Endothelial cell (in vitro differentiated cells): ENCODE results near the gene TMEM45A. TPM values are rescaled to one million over a fixed set of nuclear protein-coding genes. Genes with fewer than 3 reads are reported as not detected.

Experiments
- DNase-seq: peaks from one replicate; pipeline ENCODE4 v3.0.0; 2021; ENCODE audit warnings: low spot score
- H3K27ac Mint-ChIP-seq: one replicate; pipeline ENCODE4 v1.8.0; 2021; ENCODE audit warnings: mixed read lengths, inconsistent platforms; ENCODE audit not compliant: unreplicated experiment
- H3K27me3 Mint-ChIP-seq: one replicate; pipeline ENCODE4 v1.8.0; 2021; ENCODE audit warnings: mild to moderate bottlenecking, moderate library complexity, mixed read lengths, inconsistent platforms; ENCODE audit not compliant: unreplicated experiment
- H3K36me3 Mint-ChIP-seq: one replicate; pipeline ENCODE4 v1.8.0; 2021; ENCODE audit warnings: mild to moderate bottlenecking, low read depth, mixed read lengths, inconsistent platforms; ENCODE audit not compliant: unreplicated experiment
- H3K4me1 Mint-ChIP-seq: one replicate; pipeline ENCODE4 v1.8.0; 2021; ENCODE audit warnings: mild to moderate bottlenecking, mixed read lengths, inconsistent platforms; ENCODE audit not compliant: unreplicated experiment
- H3K4me3 Mint-ChIP-seq: one replicate; pipeline ENCODE4 v1.8.0; 2021; ENCODE audit warnings: mild to moderate bottlenecking, mixed read lengths, inconsistent platforms; ENCODE audit not compliant: unreplicated experiment
- H3K9me3 Mint-ChIP-seq: one replicate; pipeline ENCODE4 v1.8.0; 2021; ENCODE audit warnings: mixed read lengths, inconsistent platforms; ENCODE audit not compliant: unreplicated experiment
- CTCF ChIP-seq: fragments of 200-600 bp; sonication (generic); IDR thresholded peaks from one replicate; pipeline ENCODE4 v1.5.0; 2021; ENCODE audit warnings: antibody characterized with exemption; ENCODE audit not compliant: unreplicated experiment
- total RNA-seq: library from RNA; stranded (reverse); fragmentation: NEBNext Ultra II Directional; extraction: Animal tissue kit (Norgen Biotek cat#: 25700); gene quantifications from one replicate; pipeline ENCODE4 v1.2.1, GENCODE V29; 2021; ENCODE audit not compliant: unreplicated experiment

The TMEM45A gene
- total RNA-seq, 1 donor from 2014 or later: 7.6 TPM

DNA sequence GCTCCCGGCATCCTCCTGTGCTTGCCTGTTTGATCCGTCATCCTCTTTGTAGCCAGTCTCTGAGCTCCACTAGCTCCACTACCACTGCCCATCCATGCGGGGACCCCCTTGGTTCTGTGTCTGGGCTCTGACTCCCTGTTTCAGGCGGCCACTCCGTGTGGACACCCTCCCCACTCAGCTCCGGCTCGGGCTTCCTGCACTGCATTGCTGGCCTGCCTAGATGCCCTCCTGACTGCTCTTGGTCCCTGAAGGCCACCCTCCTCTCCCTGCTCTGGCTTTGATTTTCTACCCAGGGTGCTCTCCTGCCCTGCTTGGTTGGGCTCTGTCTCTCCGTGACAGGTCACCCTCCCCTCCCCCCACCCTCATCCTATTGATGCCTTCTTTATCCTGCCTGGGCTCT is 112.9 kb downstream of the TMEM45A start:
- DNase-seq: no peak
- Mint-ChIP-seq H3K4me1 (peaks cover 8% of the 10 kb centered on the region), H3K9me3 (no peaks in the 10 kb centered on the region), H3K36me3 (peaks cover 6% of the 10 kb centered on the region), H3K4me3 (no peak overlapping the region), H3K27me3 (peaks cover 3% of the 10 kb centered on the region), H3K27ac (no peak overlapping the region)
- TF ChIP-seq CTCF: no peak

DNA sequence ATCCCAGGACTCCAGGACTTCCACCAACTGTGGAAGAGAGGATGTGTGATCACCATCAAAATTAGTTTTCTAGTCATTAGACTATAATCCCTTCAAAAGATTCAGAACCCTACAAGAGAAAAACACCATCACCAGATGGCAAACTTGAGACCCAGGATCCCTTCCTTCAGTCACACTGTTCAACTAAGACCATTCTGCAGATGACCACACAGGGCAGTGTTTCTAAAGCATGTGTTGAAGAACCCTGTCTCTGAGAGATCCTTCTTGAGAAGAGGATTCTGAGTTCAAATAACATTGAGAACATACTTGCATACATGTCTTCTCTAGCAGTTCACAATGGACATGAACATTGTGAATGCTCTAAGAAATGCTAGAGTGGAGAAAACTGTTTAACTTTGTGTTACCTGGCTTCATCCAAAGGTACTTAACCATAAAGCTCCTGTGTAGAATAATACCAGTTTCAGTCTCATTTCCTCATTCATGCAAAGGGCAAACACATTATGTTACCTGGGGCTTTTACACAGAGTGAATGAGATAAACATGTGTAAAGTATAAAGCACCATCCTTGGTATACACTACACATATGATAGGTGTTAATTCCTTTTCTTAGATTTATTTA is 114.6 kb downstream of the TMEM45A start:
- H3K27ac Mint-ChIP-seq: no peak overlapping the region
- peaks cover 3% of the 10 kb centered on the region for H3K27me3 Mint-ChIP-seq
- no peak for TF ChIP-seq CTCF
- H3K36me3 Mint-ChIP-seq: no peaks in the 10 kb centered on the region
- no peak overlapping the region for H3K4me3 Mint-ChIP-seq
- no peak for DNase-seq
- H3K4me1 Mint-ChIP-seq: peaks cover 8% of the 10 kb centered on the region
- H3K9me3 Mint-ChIP-seq: no peaks in the 10 kb centered on the region

DNA sequence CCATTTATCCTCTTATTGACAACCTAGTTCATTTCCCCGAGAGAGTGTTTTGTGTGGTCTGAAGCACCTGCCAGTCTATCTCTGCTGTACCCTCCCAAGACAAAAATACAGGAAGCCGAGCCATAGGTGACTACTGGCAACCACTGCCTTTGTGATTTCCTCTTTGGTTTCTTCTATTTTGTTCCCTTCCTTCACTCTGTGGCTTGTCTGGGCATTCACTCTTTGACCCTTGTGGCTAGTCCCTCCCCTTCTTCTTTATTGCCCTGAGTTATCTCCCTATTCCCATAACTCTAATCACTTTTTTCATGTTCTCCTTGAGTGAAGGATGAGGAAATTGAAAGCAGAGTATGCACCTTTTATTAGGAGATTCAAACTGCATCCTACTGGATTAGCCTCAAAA is 116.9 kb downstream of the TMEM45A start, which contains the start of gene ADGRG7:
Gene ADGRG7, plus strand, starts transcription at position 297 of the 400 bp plus-strand sequence. CDS start 256 bp downstream, outside the sequence.
- no peak for TF ChIP-seq CTCF
- no peak for DNase-seq
- Mint-ChIP-seq H3K4me3 (no peak within 1 kb of the TSS), H3K27me3 (peaks cover 3% of the 10 kb centered on the region), H3K9me3 (no peaks in the 10 kb centered on the region), H3K36me3 (no peaks in the 10 kb centered on the region), H3K27ac (no peak within 1 kb of the TSS), H3K4me1 (peaks cover 2% of the 10 kb centered on the region)

DNA sequence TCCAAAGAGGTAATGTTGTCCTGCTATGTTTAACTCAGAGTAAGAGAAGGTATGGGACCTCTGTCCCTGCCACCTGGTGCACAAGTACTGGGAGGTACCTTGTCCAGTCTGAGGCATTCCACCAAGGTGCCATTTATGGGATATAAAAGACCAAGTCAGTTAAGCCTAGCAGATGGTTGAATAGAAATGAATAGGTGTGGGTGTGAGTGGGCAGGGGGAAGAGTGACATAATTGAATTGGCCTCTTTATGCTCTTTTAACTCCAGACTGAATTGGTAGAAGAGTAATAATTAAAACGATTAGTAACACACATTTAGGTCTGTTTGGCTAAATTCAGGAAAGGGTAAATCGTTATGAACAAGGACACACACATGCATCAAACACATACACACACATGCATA is 117.5 kb downstream of the TMEM45A start:
- DNase-seq: no peak
- peaks cover 2% of the 10 kb centered on the region for H3K4me1 Mint-ChIP-seq
- peaks cover 3% of the 10 kb centered on the region for H3K27me3 Mint-ChIP-seq
- no peak overlapping the region for H3K4me3 Mint-ChIP-seq
- H3K9me3 Mint-ChIP-seq: no peaks in the 10 kb centered on the region
- H3K27ac Mint-ChIP-seq: no peak overlapping the region
- TF ChIP-seq CTCF: no peak
- H3K36me3 Mint-ChIP-seq: no peaks in the 10 kb centered on the region

GRCh38 chr3:100611221-100611620 is 118.8 kb downstream of the TMEM45A start:
- no peak for TF ChIP-seq CTCF
- Mint-ChIP-seq H3K27ac (no peak overlapping the region), H3K27me3 (peaks cover 3% of the 10 kb centered on the region), H3K4me3 (no peak overlapping the region), H3K9me3 (no peaks in the 10 kb centered on the region), H3K36me3 (no peaks in the 10 kb centered on the region), H3K4me1 (peaks cover 2% of the 10 kb centered on the region)
- DNase-seq: no peak
